Measurements from ENCODE around the gene PDGFA.

PDGFA gene

GRCh38 chr7:534075-534474 lies 14.4 kb upstream of the PDGFA start:
- no peak for DNase-seq

GRCh38 chr7:533266-533665 lies 13.6 kb upstream of the PDGFA start:
- DNase-seq = no peak

- no peak for DNase-seq
Observed at GRCh38 chr7:532379-533143, 12.9 kb upstream of the PDGFA start.

DNA sequence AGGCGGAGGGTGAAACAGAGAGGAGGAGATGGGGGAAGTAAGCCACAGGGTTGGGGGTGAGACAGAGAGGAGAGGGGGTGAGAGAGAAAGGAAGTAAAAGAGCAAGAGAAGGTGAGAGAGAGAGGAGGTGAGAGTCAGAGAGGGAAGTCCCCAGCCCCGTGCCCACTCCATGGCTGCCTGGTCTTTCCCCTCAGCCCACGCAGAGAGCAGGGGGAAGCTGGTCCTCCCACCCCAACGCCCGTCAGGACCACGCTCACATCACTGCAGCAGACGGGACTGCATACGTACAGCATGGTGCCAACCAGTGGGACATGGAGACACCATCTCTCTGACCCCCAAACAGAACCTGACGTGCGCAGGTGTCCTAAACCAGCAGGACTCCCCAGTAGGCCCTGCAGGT lies 12.1 kb upstream of the PDGFA start:
- DNase-seq = no peak

DNA sequence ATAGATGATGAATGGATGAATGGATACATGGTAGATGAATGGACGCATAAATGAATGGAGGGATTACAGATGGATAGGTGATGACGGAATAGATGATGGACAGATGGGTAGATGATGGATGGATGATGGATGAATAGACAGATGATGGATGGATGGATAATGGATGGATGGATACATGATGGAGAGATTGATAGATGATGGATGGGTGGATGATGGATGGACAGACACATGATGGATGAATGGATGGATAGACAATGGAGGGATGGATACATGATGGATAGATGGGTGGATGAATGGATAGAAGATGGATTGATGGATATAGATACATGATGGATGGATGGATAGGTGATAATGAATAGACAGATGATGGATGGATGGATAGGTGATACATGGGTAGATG lies 8.8 kb upstream of the PDGFA start:
- no peak for DNase-seq

- DNase-seq = no peak
Observed at GRCh38 chr7:527723-528122, 8.1 kb upstream of the PDGFA start.

- no peak for DNase-seq
Observed at GRCh38 chr7:526460-527034, 6.9 kb upstream of the PDGFA start.

GRCh38 chr7:525740-526139 lies 6.1 kb upstream of the PDGFA start:
- DNase-seq = no peak

- DNase-seq = no peak
Observed at GRCh38 chr7:524800-525199, 5.2 kb upstream of the PDGFA start.

- DNase-seq = no peak
Observed at GRCh38 chr7:523347-524336, 4.0 kb upstream of the PDGFA start.

DNA sequence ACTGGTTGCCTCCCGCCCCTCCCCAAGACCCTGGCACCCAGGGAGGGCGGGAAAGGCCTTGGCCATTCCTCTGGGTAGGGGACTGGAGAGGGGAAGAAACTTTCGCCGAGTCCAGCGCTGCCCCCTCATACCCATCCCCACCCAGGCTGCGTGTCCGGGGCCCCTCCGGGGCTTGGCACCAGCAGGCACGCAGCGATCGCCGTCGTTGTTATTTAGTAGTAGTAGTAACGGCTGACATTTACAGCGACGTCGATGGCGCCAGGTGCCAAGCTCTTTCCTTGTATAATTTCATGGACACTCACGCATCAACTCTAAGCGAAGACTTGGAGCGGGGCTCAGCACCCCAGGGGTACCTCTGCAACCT lies 3.3 kb upstream of the PDGFA start:
- DNase-seq = no peak

DNA sequence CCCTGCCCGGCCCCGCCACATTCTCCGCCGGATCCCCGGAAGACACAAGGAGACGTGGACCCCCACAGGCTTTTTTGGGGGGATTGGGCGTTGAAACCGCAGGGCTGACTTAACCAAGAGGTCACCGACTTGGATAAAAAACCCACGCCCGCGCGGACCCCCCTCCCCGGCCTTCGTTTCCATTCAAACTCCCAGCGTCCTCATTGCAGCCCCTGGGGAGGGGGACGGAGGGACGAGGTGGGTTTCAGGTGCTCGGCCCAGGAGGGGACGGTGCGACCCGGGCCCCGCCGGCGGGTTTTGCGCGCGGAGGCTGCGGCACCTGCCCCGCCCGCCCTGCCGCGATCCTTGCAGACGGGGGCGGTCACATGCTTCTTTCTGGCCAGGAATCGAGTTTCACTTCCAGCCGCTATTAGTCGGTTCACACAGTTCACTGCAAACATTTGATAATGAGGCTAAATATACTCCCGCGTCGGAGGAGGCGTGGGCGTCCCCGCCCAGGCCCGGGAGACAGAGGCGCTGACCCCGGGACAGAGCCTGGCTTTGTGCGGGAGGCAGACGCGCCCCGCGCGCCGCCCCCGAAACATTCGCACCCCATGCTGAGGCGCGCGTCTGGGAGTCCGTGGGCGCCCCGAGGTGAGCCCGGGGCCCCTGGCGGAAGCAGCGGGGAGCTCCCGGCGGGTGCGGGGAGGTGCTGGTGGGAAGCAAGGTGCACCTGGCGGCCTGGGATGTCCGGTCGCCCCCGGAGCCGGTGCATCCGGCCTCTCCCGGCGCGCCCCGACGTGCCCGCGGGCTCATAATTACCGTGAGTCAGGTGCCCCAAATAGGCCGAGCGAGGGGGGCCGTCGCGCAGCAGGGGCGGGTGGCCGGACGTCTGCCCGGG lies 2.7 kb upstream of the PDGFA start:
- DNase-seq = no peak

DNA sequence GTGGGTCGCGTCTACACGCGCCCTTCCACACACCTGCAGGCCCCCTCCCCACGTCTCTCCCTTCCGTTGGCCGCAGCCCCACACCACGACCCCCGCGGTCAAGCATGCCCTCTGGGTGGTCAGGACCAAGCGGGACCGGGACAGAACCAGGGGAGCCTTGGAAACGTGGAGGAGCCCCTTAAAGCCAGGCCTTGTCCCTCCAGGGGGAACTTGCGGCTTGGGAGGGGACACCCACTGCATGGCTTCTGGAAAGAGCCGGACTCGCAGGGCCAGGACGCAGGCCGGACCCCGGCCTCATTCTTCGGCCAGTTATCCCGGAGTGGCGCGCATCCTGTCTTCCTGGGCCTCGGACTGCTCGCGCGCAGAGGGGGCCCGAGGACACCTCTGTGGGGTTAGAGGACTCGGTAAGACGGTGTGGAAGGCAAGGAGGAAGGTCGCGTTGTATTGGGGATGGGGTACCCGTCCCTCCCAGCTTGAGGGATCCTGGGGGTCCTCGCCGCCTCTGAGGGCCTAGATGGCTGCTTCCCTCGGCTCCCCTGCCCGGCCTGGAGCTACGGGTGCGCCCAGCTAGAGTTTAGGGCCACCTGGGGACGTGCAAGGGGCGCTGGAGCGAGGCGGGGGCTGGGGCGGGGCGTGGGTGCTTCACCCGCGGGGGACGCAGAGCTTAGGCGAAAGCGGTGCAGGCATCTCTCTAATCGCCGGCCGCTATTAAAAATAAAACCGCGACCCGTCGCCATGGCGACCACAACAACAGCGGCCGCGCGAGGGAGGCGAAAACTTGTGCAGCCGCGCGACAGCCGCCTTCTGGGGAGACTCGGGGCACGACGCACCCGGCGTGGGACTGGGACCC lies 1.8 kb upstream of the PDGFA start:
- no peak for DNase-seq

- no peak for DNase-seq
Observed at GRCh38 chr7:520503-521161, 986 bp upstream of the PDGFA start.

DNA sequence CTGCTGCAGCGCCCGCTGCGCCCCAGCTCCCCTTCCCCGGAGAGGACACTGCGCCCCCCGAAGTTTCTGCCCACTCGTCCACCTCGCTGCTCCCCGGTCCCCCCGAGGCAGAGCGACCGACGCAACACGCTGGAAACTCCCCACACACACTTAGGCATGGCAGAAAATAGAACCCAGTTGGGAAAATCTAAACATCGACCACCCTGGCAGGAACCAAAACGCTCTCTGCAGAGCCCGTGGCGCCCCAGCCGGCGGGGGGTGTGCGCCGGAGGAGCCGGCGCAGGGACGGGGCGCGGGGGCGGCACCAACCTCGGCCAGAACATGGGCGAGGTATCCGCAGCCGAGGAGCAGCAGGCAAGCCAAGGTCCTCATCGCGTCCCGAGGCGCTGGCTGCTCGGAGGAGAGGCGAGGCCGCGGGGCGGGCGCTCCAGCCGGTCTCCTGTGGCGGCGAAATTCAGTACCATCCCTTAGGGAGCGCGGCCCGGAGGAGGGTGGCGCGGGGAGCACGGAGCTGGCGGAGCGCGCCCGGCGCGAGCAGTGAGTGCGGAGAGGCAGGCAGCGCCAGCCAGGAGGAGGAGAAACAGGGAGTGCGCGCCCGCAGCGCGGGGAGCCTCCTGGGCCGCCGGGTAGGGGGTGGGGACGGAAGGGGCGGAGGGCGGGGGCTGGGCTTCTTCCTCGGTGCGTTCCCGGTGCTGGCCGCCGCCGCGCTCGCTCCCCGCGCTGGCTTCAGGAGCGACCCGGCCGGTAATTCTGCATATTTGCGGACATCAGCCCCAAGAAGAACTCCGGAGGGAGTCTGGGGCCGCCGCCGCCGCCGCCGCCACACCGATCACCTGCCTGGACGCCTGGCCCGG lies 789 bp downstream of the PDGFA start:
- DNase-seq = peak; percentile 28

DNA sequence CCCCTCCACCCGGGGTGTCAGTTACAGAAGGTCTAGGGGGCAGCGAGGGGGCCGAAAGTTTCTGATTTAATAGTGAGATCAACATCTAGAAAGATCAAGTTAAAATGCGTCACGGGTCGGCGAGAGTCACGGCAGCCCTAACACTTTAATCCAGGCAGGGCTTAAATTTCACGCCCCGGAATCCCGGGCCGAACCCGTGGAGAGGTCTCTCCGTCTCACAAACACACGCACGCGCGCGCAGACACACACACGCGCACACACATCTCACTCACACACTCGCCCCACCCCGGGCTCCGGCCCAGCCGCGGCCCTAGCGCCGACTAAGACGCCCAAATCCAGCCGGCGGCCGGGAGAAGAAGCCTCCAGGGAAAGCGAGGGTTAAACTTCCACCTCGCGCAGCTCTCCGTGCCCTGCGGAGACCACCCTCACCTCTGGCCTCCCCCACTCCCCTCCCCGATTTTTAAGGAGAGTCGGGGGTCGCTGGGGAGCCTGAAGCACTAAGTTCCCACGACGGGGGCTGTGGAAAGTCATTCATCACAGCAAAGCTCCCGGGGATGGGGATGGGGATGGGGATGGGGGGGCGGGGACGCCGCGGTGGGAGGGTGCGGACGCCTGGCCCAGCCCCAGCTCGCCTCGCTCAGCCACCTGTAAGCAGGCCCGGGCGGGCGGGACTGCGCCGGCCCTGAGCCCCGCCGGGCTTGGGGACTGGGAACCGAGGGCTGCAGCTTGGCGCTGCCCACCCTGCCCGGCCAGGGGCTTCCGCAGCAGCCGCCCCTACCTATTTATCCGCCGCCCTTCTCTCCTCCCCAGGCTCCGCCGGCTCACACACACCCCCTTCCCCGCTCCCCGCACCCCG lies 1.6 kb downstream of the PDGFA start:
- DNase-seq = no peak

GRCh38 chr7:516606-517456 lies 2.8 kb downstream of the PDGFA start:
- DNase-seq = no peak

DNA sequence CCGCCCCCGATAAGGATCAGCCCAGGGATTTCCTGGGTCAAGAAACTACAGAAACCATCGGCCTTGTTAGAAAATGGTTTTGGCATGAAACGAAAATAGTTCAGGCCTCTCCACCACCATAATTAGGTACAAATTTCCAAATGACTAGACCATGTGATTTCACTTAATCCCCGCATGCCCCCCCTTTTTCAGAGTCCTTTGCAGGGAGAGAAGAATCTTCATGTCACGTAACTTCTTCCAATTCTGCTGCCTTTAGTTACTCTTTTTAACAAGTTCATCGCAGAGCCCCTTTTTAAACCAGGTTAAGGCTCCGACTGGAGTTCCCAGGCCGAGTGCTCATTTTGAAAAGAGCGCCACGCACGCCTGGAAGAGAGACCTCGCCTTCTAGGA lies 3.4 kb downstream of the PDGFA start:
- no peak for DNase-seq

Measured in NCI-H1436 (cell line).